HG03103 (cell line): Measurements from ENCODE around the gene PARP3.

Experiments
- ATAC-seq: cut with Tn5 transposase; IDR thresholded peaks from one replicate; pipeline ENCODE4 v1.9.1; 2021; ENCODE audit warnings: low read depth; ENCODE audit not compliant: unreplicated experiment

PARP3 gene

DNA sequence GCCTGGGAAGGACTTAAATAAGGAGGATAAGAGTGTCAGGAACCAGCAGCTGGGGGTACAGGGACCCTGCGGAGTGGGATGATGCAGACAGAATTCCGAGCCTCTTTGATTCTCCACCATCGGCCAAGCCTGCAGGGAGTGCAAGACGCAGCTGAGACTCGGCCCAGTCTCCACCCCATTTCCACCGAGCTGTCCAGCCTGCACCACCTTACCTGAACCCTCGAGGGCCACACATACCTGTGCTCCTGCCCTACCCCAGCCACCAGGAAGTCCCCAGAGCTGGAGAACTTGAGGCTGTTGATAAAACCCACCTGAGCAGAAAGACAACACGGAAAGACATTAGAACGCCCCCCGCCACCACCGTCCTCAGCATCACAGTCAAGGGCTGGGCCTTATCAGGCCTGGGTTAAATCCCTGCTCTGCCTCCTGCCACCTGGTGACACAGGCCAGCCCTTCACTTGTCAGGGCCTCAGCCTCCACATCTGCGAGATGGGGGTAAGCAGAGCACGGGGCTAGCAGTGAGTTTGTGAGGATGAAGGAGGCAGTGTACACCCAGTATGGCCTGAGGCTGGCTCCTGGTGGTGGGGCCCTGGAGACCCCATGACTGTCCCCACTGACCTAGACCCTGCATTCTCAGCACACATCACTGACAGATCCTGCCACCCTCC is 8.6 kb upstream of the PARP3 start:
- no peak for ATAC-seq

GRCh38 chr3:51934139-51934850 is 7.9 kb upstream of the PARP3 start:
- no peak for ATAC-seq

- no peak for ATAC-seq
Observed at GRCh38 chr3:51934991-51935885, 6.9 kb upstream of the PARP3 start.

- ATAC-seq, result no peak
Observed at GRCh38 chr3:51935886-51936755, 6.0 kb upstream of the PARP3 start.

DNA sequence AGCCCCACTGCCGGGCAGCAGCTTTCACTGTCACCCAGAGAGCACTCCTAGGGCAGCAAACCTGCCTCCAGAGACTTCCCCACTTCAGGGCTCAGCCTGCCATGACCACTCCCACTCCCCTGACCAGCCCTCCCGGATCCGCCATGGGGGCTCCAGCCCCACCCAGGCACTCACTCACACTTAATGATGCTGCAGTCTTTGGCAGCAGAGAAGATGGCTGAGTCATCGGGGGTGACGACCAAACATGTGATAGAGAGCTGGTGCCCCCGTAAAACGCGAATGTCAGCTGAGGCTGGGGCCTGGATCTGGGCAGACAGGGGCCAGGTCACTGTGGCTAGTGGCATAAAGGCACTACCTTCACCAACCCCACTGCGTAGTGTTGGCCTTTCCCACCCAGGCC is 5.1 kb upstream of the PARP3 start:
- no peak for ATAC-seq

DNA sequence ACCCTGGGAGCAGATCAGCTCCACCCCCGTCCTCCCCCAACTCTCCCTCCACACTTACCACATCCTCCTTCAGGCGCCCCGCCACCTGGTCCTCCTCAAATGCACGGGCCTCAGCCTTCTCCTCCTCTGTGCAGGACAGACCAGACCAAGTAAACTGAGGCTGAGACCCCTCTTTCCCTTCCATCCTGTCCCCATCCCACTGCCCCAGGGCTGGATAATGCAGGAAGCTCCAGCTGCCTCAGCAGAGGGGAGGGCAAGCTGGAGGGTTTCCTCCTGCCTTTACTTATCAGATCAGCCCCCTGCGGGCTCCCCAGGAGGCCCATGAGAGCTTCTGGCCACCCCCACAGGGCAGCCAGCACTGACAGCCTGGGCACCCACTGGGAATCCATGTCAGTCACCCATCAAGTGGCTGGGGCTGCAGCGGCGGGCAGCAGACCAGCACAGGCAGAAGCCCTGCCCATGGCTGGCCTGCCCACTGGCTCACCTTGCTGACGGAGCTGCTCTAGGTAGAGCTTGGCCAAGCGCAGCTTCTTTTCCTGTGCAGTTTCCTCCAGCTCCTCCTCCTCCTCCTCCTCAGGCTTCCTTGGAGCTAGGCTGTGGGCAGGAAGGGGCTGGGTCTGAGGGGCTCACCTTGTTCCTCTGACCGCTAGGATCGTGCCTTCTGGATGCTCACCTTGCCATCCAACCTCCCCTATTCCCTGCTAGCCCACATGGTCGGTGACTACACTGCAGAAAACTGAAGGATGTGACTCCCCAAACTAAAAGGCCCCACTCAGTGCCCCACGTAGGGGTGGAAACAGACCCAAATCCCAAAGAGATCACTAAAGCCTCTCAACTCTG is 4.3 kb upstream of the PARP3 start:
- ATAC-seq, result no peak

- no peak for ATAC-seq
Observed at GRCh38 chr3:51938780-51939425, 3.3 kb upstream of the PARP3 start.

- no peak for ATAC-seq
Observed at GRCh38 chr3:51940648-51941462, 1.3 kb upstream of the PARP3 start.

- no peak for ATAC-seq
Observed at GRCh38 chr3:51941463-51941797, 733 bp upstream of the PARP3 start.

GRCh38 chr3:51942603-51943450 is 664 bp downstream of the PARP3 start:
- peak; percentile 24 for ATAC-seq

- no peak for ATAC-seq
Observed at GRCh38 chr3:51943451-51944391, 1.6 kb downstream of the PARP3 start.

DNA sequence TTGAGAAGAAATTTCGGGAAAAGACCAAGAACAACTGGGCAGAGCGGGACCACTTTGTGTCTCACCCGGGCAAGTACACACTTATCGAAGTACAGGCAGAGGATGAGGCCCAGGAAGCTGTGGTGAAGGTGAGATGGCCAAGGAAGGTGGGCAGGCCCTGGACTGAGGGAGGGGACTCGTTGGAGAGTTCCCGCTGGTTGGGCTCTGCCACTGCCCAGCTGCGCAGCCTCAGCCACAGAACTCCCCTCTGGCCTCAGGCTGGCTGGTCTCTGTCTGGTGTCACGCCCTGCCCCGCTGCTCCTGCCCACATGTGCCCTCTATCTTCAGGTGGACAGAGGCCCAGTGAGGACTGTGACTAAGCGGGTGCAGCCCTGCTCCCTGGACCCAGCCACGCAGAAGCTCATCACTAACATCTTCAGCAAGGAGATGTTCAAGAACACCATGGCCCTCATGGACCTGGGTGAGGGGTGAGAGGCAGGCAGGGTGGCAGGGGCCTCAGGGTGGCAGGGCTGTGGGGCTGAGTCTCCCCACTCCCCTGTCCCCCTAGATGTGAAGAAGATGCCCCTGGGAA is 2.4 kb downstream of the PARP3 start:
- no peak for ATAC-seq

- ATAC-seq, result no peak
Observed at GRCh38 chr3:51945031-51945840, 3.1 kb downstream of the PARP3 start.

DNA sequence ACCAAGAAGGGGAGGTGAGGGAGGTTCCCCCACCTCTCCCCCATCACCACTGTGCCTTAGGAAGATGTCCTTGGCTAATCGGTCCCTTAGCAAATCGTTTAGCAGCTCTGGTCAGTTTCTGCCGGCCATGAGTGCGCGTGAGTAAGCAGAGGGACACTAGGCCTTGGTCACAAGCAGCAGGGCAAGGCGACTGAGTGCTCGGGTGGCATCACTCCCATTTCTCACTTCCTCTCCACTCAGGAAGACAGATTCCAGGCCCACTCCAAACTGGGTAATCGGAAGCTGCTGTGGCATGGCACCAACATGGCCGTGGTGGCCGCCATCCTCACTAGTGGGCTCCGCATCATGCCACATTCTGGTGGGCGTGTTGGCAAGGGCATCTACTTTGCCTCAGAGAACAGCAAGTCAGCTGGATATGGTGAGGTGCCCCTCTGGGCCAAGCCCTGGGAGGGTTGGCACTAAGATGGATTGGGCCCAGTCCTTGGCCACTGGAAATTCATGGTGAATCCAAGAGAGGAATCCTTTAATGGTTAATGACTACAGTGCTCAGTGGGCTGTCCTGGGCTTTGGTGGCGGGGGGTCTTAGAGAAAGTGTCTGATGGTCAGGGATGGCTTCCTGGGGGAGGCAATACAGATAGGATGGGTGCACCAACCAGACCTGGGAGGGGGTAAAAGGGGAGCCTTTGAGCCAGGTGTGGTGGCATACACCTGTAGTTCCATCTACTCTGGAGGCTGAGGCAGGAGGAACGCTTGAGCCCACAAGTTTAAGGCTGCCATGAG is 4.0 kb downstream of the PARP3 start:
- no peak for ATAC-seq
